ENCODE data around the gene CNTN4.

- no peak for TF ChIP-seq YY1 (IDR thresholded peaks at IDR 0.05; ENCODE audit: insufficient read depth, insufficient read length)
- no peak for TF ChIP-seq ZNF274 (IDR thresholded peaks at IDR 0.05; ENCODE audit: low read depth, low read length)
Observed at GRCh38 chr3:3081381-3082233, 982.9 kb downstream of the CNTN4 start.
